ENCODE results near the gene CYB5B. TPM values are rescaled to one million over a fixed set of nuclear protein-coding genes. Genes with fewer than 3 reads are reported as not detected.

Gene CYB5B
- total RNA-seq, 1 experiment from 2014 or later = 242 TPM

- no peak for DNase-seq (ENCODE audit: low spot score)
- ChIA-PET CTCF (no interaction called here), POLR2A (ENCODE audit: low non-redundant PET) (no interaction called here)
- H3K4me1 ChIP-seq (ENCODE audit: insufficient read depth, low read length, poor library complexity, severe bottlenecking) = no peaks in the 10 kb centered on the region
- H3K4me3 ChIP-seq (ENCODE audit: low read depth, low read length, poor library complexity, severe bottlenecking) = no peak overlapping the region
- no TSS peak for BruUV-seq (replicated peaks)
- H3K36me3 ChIP-seq (ENCODE audit: insufficient read depth, low read length, poor library complexity, severe bottlenecking) = no peaks in the 10 kb centered on the region
- no peaks in the 10 kb centered on the region for H3K9me3 ChIP-seq (ENCODE audit: low read depth, low read length, poor library complexity, severe bottlenecking)
- no peak overlapping the region for H3K27ac ChIP-seq (ENCODE audit: low read depth, low read length, poor library complexity, severe bottlenecking)
- TF ChIP-seq CTCF (conservative IDR thresholded peaks at IDR 0.05; ENCODE audit: low read depth, low read length) (no peak), EZH2 (IDR thresholded peaks at IDR 0.05; ENCODE audit: borderline replicate concordance, low read depth, low read length, poor library complexity, severe bottlenecking) (no peak)
- no peaks in the 10 kb centered on the region for H3K27me3 ChIP-seq (replicated peaks; ENCODE audit: insufficient read depth, low read depth, low read length, poor library complexity)
- intact Hi-C loops (cut with micrococcal nuclease; ENCODE audit: unreplicated experiment) = no loop called here
Observed at GRCh38 chr16:69513180-69513966, 89.0 kb downstream of the CYB5B start.

- Histone ChIP-seq H3K9me3 (ENCODE audit: low read depth, low read length, poor library complexity, severe bottlenecking) (no peaks in the 10 kb centered on the region), H3K27ac (ENCODE audit: low read depth, low read length, poor library complexity, severe bottlenecking) (no peak overlapping the region), H3K27me3 (replicated peaks; ENCODE audit: insufficient read depth, low read depth, low read length, poor library complexity) (no peaks in the 10 kb centered on the region), H3K36me3 (ENCODE audit: insufficient read depth, low read length, poor library complexity, severe bottlenecking) (no peaks in the 10 kb centered on the region), H3K4me1 (ENCODE audit: insufficient read depth, low read length, poor library complexity, severe bottlenecking) (no peaks in the 10 kb centered on the region), H3K4me3 (ENCODE audit: low read depth, low read length, poor library complexity, severe bottlenecking) (no peak overlapping the region)
- ChIA-PET POLR2A (ENCODE audit: low non-redundant PET) (no interaction called here), CTCF (no interaction called here)
- no peak for TF ChIP-seq EZH2 (IDR thresholded peaks at IDR 0.05; ENCODE audit: borderline replicate concordance, low read depth, low read length, poor library complexity, severe bottlenecking)
- no peak for TF ChIP-seq CTCF (conservative IDR thresholded peaks at IDR 0.05; ENCODE audit: low read depth, low read length)
- intact Hi-C loops (cut with micrococcal nuclease; ENCODE audit: unreplicated experiment) = no loop called here
- DNase-seq (ENCODE audit: low spot score) = no peak
- no TSS peak for BruUV-seq (replicated peaks)
Observed at GRCh38 chr16:69514356-69514755, 89.9 kb downstream of the CYB5B start.

Other genes with a start within 250 kb of the CYB5B start
- 49.3 and 49.4 TPM in 2 replicates for gene SNTB2, start 237.5 kb upstream of the CYB5B start, total RNA-seq (2021)
- gene VPS4A, start 113.3 kb upstream of the CYB5B start, total RNA-seq (2021) = 48.7 and 50.4 TPM in 2 replicates
- gene PDF, start 94.0 kb upstream of the CYB5B start, total RNA-seq (2021) = 24.8 and 32.4 TPM in 2 replicates
- gene COG8, start 85.1 kb upstream of the CYB5B start, total RNA-seq (2021) = 47.6 and 52.4 TPM in 2 replicates
- gene NIP7, start 84.8 kb upstream of the CYB5B start, total RNA-seq (2021) = 55.1 and 66.4 TPM in 2 replicates
- 1.8 TPM in 1 of 2 replicates, not detected in the other for gene TMED6, start 72.8 kb upstream of the CYB5B start, total RNA-seq (2021)
- 42.8 and 46.1 TPM in 2 replicates for gene TERF2, start 38.6 kb upstream of the CYB5B start, total RNA-seq (2021)
- 32.0 and 34.8 TPM in 2 replicates for gene NFAT5, start 141.3 kb downstream of the CYB5B start, total RNA-seq (2021)